KMS-11 (cell line): ENCODE data around the gene PRR12.

Source experiments
- H2AFZ ChIP-seq: fragments of 200-600 bp; sonication (generic); 2 replicates; pipeline ENCODE4 v1.6.1; 2016; ENCODE audit warnings: antibody characterized with exemption, mixed run types, low read depth
- H3K27ac ChIP-seq: fragments of 200-600 bp; sonication (generic); 2 replicates; pipeline ENCODE4 v1.6.1; 2016; ENCODE audit warnings: mild to moderate bottlenecking, mixed run types
- H3K27me3 ChIP-seq: fragments of 200-600 bp; sonication (generic); 2 replicates; pipeline ENCODE4 v1.6.1; 2017; ENCODE audit warnings: mild to moderate bottlenecking, low read depth, mixed run types, moderate library complexity; ENCODE audit not compliant: insufficient read depth
- H3K36me3 ChIP-seq: fragments of 200-600 bp; sonication (generic); 2 replicates; pipeline ENCODE4 v1.6.1; 2017; ENCODE audit warnings: mild to moderate bottlenecking, mixed run types; ENCODE audit not compliant: insufficient read depth
- H3K4me1 ChIP-seq: fragments of 200-600 bp; sonication (generic); 2 replicates; pipeline ENCODE4 v1.6.1; 2016; ENCODE audit warnings: mild to moderate bottlenecking, low read depth, mixed run types; ENCODE audit not compliant: poor library complexity, severe bottlenecking
- H3K4me2 ChIP-seq: fragments of 200-600 bp; sonication (generic); 2 replicates; pipeline ENCODE4 v1.7.0; 2016; ENCODE audit warnings: mild to moderate bottlenecking, mixed run types
- H3K4me3 ChIP-seq: fragments of 200-600 bp; sonication (generic); IDR thresholded peaks from 2 replicates; pipeline ENCODE4 v1.6.1; 2017; ENCODE audit warnings: low read depth, low read length, mixed read lengths; ENCODE audit not compliant: insufficient read depth
- H3K79me2 ChIP-seq: fragments of 200-600 bp; sonication (generic); 2 replicates; pipeline ENCODE4 v1.6.1; 2016; ENCODE audit warnings: low read depth, mixed run types; ENCODE audit not compliant: insufficient read depth
- H3K9ac ChIP-seq: fragments of 200-600 bp; sonication (generic); 2 replicates; pipeline ENCODE4 v1.6.1; 2016; ENCODE audit warnings: mild to moderate bottlenecking, mixed run types
- H4K20me1 ChIP-seq: fragments of 200-600 bp; sonication (generic); 2 replicates; pipeline ENCODE4 v1.6.1; 2016; ENCODE audit warnings: mild to moderate bottlenecking, mixed run types; ENCODE audit not compliant: insufficient read depth
- TF ChIP-seq, protein P1 (sequence below): fragments of 200-600 bp; sonication (generic); conservative IDR thresholded peaks from 2 replicates; pipeline ENCODE4 v1.6.1; 2017; ENCODE audit warnings: low read depth, mild to moderate bottlenecking, antibody characterized with exemption, low read length, moderate library complexity, mixed read lengths

PRR12 gene

DNA sequence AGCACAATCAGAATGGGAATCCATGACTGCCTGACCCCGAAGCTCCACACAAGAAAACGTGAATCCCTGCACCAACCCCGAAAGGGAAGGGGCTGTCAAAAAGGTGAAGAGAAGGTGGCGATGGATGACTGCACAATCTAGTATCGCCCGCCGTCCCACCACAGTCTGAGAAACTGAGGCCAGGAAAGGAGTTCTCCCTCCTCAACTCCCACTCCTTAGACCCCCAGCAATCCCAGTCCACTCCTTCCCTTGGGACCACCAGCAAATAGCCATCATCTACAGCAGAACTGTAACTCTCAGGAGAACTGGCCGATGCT is 11.1 kb upstream of the PRR12 start:
- H3K79me2 ChIP-seq, result peaks cover 46% of the 10 kb centered on the region; the same call in 1 of the 2 replicates
- H3K4me2 ChIP-seq, result peak overlapping the region; percentile 76
- H3K27me3 ChIP-seq, result no peaks in the 10 kb centered on the region
- H4K20me1 ChIP-seq, result no peaks in the 10 kb centered on the region; the same call in 1 of the 2 replicates
- peak overlapping the region; percentile 67 for H3K4me3 ChIP-seq
- no peaks in the 10 kb centered on the region for H3K36me3 ChIP-seq
- H3K27ac ChIP-seq, result no peak overlapping the region; the same call in 1 of the 2 replicates
- peaks cover 15% of the 10 kb centered on the region for H3K4me1 ChIP-seq
- peak overlapping the region; percentile 50; the same call in 1 of the 2 replicates for H3K9ac ChIP-seq
- TF ChIP-seq, protein P1, sequence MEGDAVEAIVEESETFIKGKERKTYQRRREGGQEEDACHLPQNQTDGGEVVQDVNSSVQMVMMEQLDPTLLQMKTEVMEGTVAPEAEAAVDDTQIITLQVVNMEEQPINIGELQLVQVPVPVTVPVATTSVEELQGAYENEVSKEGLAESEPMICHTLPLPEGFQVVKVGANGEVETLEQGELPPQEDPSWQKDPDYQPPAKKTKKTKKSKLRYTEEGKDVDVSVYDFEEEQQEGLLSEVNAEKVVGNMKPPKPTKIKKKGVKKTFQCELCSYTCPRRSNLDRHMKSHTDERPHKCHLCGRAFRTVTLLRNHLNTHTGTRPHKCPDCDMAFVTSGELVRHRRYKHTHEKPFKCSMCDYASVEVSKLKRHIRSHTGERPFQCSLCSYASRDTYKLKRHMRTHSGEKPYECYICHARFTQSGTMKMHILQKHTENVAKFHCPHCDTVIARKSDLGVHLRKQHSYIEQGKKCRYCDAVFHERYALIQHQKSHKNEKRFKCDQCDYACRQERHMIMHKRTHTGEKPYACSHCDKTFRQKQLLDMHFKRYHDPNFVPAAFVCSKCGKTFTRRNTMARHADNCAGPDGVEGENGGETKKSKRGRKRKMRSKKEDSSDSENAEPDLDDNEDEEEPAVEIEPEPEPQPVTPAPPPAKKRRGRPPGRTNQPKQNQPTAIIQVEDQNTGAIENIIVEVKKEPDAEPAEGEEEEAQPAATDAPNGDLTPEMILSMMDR, result no peak
- H2AFZ ChIP-seq, result peak overlapping the region; percentile 28; the same call in 1 of the 2 replicates

DNA sequence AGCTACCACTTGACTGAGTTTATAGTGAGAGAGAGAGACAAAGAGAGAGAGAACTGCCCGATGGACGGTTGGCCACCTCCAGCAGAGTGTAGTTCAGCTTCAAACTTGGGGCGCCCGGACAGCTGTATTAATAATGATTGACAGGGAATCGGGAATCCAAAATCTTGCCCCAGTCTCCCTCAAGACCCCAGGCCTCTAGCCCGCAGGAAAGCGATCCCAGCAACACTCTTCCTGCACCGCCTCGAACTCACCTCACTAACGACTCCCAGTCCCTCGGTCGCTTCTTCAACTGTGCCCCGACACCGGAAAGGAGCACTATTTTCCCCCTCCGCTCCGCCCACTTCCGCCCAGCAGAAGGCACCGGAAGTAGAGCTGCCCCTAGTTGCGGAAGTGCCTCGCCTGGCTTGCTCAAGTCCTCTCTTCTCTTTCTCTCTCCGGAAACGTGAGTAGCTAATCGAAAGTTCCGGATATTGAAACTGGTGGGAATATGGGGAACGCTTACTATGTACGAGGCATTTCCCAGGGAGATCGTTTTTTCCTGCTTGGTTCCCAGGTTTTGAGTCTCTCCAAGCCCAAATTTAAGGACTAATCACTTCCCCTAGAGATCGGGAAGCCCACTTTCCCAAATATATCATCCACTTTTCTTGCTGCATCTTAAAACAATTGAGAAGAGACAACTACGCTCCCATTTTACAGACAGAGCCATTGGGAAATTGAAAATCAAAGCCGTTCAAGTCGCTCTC is 10.5 kb upstream of the PRR12 start, which contains the start of gene NOSIP:
NOSIP (minus strand) TSS at position 293 of the 743 bp plus-strand sequence. CDS start 19,865 bp downstream, outside the sequence.
- H3K27ac ChIP-seq, result no peak within 1 kb of the TSS; the same call in 1 of the 2 replicates
- peak within 1 kb of the TSS; percentile 94 for H2AFZ ChIP-seq
- H4K20me1 ChIP-seq, result no peaks in the 10 kb centered on the region; the same call in 1 of the 2 replicates
- H3K4me1 ChIP-seq, result peaks cover 15% of the 10 kb centered on the region
- no peaks in the 10 kb centered on the region for H3K36me3 ChIP-seq
- TF ChIP-seq, protein P1, result no peak
- H3K79me2 ChIP-seq, result peaks cover 45% of the 10 kb centered on the region; the same call in 1 of the 2 replicates
- H3K4me3 ChIP-seq, result peak within 1 kb of the TSS; percentile 67
- peak within 1 kb of the TSS; percentile 76 for H3K4me2 ChIP-seq
- no peaks in the 10 kb centered on the region for H3K27me3 ChIP-seq
- H3K9ac ChIP-seq, result peak within 1 kb of the TSS; percentile 50; the same call in 1 of the 2 replicates

DNA sequence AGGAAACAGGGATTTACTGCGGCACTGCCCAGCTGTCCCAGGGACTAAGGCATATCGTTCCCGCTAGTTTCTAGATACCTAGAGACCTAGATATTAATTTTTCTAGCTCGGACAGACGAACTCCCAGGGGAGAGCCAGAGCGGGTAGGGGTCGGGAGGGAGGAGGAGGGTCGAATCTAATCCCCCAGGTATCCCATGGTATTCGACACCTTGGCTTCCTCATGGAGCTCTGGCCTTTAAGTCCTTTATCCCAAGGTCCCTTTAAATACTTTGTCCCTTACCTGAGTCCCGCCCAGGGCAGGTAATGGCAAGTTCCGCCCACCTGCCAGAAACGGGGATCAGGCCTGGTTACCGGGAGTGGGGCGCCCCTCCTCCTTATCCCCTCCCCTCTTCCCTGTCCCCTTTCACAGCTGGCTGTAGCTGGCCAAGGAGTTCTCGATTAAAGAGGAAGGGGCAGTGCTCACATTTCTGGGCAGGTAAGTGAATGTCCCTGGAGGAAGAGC is 9.9 kb upstream of the PRR12 start, which contains the start of gene PRRG2:
PRRG2 (plus strand) TSS at position 310 of the 502 bp plus-strand sequence. CDS start 1,904 bp downstream, outside the sequence.
- H3K27me3 ChIP-seq, result no peaks in the 10 kb centered on the region
- peak within 1 kb of the TSS; percentile 50; the same call in 1 of the 2 replicates for H3K9ac ChIP-seq
- peak within 1 kb of the TSS; percentile 76 for H3K4me2 ChIP-seq
- H4K20me1 ChIP-seq, result no peaks in the 10 kb centered on the region; the same call in 1 of the 2 replicates
- H3K27ac ChIP-seq, result no peak within 1 kb of the TSS; the same call in 1 of the 2 replicates
- peaks cover 38% of the 10 kb centered on the region; the same call in 1 of the 2 replicates for H3K79me2 ChIP-seq
- peak within 1 kb of the TSS; percentile 94 for H2AFZ ChIP-seq
- peak within 1 kb of the TSS; percentile 67 for H3K4me3 ChIP-seq
- TF ChIP-seq, protein P1, result no peak
- no peaks in the 10 kb centered on the region for H3K36me3 ChIP-seq
- peaks cover 15% of the 10 kb centered on the region for H3K4me1 ChIP-seq

DNA sequence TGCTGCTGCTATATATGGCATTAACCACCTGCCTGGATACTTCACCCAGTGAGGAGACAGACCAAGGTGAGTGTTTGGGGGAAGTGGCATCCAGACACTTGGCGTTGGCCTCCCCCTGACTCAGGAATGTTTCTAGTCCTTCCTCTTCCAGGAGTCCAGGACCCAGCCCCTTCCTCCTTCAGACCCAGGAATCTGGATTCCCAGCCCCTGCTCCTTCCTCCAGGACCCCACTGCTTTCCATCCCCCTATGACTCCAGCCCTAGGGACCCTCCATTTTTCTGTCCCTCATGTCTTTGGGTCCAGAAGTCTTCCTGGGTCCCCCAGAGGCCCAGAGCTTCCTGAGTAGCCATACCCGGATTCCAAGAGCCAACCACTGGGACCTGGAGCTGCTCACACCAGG is 7.7 kb upstream of the PRR12 start:
- Histone ChIP-seq H3K4me1 (peaks cover 23% of the 10 kb centered on the region), H3K4me3 (no peak overlapping the region), H3K79me2 (peaks cover 17% of the 10 kb centered on the region; the same call in 1 of the 2 replicates), H3K9ac (no peak overlapping the region), H3K27ac (no peak overlapping the region), H2AFZ (no peak overlapping the region), H3K4me2 (no peak overlapping the region), H3K36me3 (no peaks in the 10 kb centered on the region), H3K27me3 (no peaks in the 10 kb centered on the region), H4K20me1 (no peaks in the 10 kb centered on the region)
- TF ChIP-seq, protein P1, result no peak
